Measurements from ENCODE around the gene LRCH4. TPM values are rescaled to one million over a fixed set of nuclear protein-coding genes. Genes with fewer than 3 reads are reported as not detected.
A peak's percentile ranks its signal among the peaks of the same experiment; 100 is the strongest.

Gene LRCH4
- total and polyA plus RNA-seq, 2 of the 13 experiments (the other 11 are each of a cell fraction or from before 2014, with no cell fraction given) = 7.0 to 9.3 TPM

GRCh38 chr7:100546129-100546925, 39.6 kb downstream of the LRCH4 start (continued):
- TF ChIP-seq ZNF740 (CRISPR knock-in tag; IDR thresholded peaks at IDR 0.05) = no peak
- TF ChIP-seq SUZ12 (IDR thresholded peaks at IDR 0.05; ENCODE audit: low read depth, low read length) = no peak
- TF ChIP-seq, protein P1, sequence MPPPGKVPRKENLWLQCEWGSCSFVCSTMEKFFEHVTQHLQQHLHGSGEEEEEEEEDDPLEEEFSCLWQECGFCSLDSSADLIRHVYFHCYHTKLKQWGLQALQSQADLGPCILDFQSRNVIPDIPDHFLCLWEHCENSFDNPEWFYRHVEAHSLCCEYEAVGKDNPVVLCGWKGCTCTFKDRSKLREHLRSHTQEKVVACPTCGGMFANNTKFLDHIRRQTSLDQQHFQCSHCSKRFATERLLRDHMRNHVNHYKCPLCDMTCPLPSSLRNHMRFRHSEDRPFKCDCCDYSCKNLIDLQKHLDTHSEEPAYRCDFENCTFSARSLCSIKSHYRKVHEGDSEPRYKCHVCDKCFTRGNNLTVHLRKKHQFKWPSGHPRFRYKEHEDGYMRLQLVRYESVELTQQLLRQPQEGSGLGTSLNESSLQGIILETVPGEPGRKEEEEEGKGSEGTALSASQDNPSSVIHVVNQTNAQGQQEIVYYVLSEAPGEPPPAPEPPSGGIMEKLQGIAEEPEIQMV (CRISPR knock-in tag; IDR thresholded peaks at IDR 0.05; ENCODE audit: low read depth) = no peak
- TF ChIP-seq MYNN (CRISPR knock-in tag; IDR thresholded peaks at IDR 0.05; ENCODE audit: low read depth) = no peak
- TF ChIP-seq JDP2 (CRISPR knock-in tag; IDR thresholded peaks at IDR 0.05; ENCODE audit: borderline replicate concordance) = no peak; the same call in 1 of the 2 replicates
- no peak for TF ChIP-seq ZFP41 (CRISPR knock-in tag; IDR thresholded peaks at IDR 0.05; ENCODE audit: borderline replicate concordance)
- no peak for TF ChIP-seq ZNF224 (CRISPR knock-in tag; IDR thresholded peaks at IDR 0.05)
- TF ChIP-seq ZSCAN5A (CRISPR knock-in tag; IDR thresholded peaks at IDR 0.05; ENCODE audit: borderline replicate concordance) = no peak
- TF ChIP-seq SNAPC2 (CRISPR knock-in tag; IDR thresholded peaks at IDR 0.05) = peak; percentile 32; the same call in 1 of the 2 replicates
- no peak for TF ChIP-seq ZNF543 (CRISPR knock-in tag; IDR thresholded peaks at IDR 0.05)
- TF ChIP-seq ZNF816 (CRISPR knock-in tag; IDR thresholded peaks at IDR 0.05; ENCODE audit: borderline replicate concordance) = no peak
- peak; percentile 96 for TF ChIP-seq MED1 (CRISPR knock-in tag; IDR thresholded peaks at IDR 0.05)
- no peak for TF ChIP-seq RFX1 (IDR thresholded peaks at IDR 0.05)
- TF ChIP-seq NR2F6 (IDR thresholded peaks at IDR 0.05) = peak; percentile 91
- peak; percentile 89 for TF ChIP-seq NR2F6 (CRISPR knock-in tag; IDR thresholded peaks at IDR 0.05)
- no peak for TF ChIP-seq ZNF350 (CRISPR knock-in tag; IDR thresholded peaks at IDR 0.05; ENCODE audit: borderline replicate concordance, low read depth)
- TF ChIP-seq ZNF557 (CRISPR knock-in tag; IDR thresholded peaks at IDR 0.05) = no peak
- TF ChIP-seq ZBTB37 (CRISPR knock-in tag; IDR thresholded peaks at IDR 0.05) = no peak; the same call in 1 of the 2 replicates
- TF ChIP-seq ZSCAN20 (CRISPR knock-in tag; IDR thresholded peaks at IDR 0.05; ENCODE audit: borderline replicate concordance) = no peak
- no peak for TF ChIP-seq NCOA1 (CRISPR knock-in tag; IDR thresholded peaks at IDR 0.05)
- no peak for TF ChIP-seq ZNF17 (CRISPR knock-in tag; IDR thresholded peaks at IDR 0.05)
- no peak for TF ChIP-seq RFXANK (CRISPR knock-in tag; IDR thresholded peaks at IDR 0.05)
- peak; percentile 36; the same call in 1 of the 2 replicates for TF ChIP-seq HNF4A (CRISPR knock-in tag; IDR thresholded peaks at IDR 0.05)
- peak; percentile 74 for TF ChIP-seq PPARG (CRISPR knock-in tag; conservative IDR thresholded peaks at IDR 0.05)
- TF ChIP-seq BRD4 (CRISPR knock-in tag; IDR thresholded peaks at IDR 0.05) = peak; percentile 27; the same call in 1 of the 2 replicates
- no peak for TF ChIP-seq ZBTB1 (CRISPR knock-in tag; IDR thresholded peaks at IDR 0.05; ENCODE audit: borderline replicate concordance)
- TF ChIP-seq TP53 (CRISPR knock-in tag; conservative IDR thresholded peaks at IDR 0.05) = no peak
- no peak for TF ChIP-seq ATF7-NPFF (CRISPR knock-in tag; IDR thresholded peaks at IDR 0.05; ENCODE audit: low read depth)

Data from HepG2 (cell line).